HG02763 (cell line): ENCODE data around the gene TUBGCP4.
"Not testable (repeated sequence)": the region's sequence is repeated elsewhere in the genome, so short reads cannot be mapped to it uniquely, and the experiment has no call there.

ENCODE experiments used
- ATAC-seq: cut with Tn5 transposase; IDR thresholded peaks from one replicate; pipeline ENCODE4 v1.9.1; 2021; ENCODE audit warnings: mild to moderate bottlenecking, moderate library complexity; ENCODE audit not compliant: unreplicated experiment

The TUBGCP4 gene, protein sequence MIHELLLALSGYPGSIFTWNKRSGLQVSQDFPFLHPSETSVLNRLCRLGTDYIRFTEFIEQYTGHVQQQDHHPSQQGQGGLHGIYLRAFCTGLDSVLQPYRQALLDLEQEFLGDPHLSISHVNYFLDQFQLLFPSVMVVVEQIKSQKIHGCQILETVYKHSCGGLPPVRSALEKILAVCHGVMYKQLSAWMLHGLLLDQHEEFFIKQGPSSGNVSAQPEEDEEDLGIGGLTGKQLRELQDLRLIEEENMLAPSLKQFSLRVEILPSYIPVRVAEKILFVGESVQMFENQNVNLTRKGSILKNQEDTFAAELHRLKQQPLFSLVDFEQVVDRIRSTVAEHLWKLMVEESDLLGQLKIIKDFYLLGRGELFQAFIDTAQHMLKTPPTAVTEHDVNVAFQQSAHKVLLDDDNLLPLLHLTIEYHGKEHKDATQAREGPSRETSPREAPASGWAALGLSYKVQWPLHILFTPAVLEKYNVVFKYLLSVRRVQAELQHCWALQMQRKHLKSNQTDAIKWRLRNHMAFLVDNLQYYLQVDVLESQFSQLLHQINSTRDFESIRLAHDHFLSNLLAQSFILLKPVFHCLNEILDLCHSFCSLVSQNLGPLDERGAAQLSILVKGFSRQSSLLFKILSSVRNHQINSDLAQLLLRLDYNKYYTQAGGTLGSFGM

GRCh38 chr15:43370975-43371974 is at the start of gene TUBGCP4, which contains the start of gene ZSCAN29:
TUBGCP4 (plus strand) TSS chr15:43371101; CDS start chr15:43371355, 254 bp downstream.
ZSCAN29 (minus strand) TSS chr15:43371043; CDS start chr15:43369913, 1,130 bp downstream.
- peak; percentile 79 for ATAC-seq

DNA sequence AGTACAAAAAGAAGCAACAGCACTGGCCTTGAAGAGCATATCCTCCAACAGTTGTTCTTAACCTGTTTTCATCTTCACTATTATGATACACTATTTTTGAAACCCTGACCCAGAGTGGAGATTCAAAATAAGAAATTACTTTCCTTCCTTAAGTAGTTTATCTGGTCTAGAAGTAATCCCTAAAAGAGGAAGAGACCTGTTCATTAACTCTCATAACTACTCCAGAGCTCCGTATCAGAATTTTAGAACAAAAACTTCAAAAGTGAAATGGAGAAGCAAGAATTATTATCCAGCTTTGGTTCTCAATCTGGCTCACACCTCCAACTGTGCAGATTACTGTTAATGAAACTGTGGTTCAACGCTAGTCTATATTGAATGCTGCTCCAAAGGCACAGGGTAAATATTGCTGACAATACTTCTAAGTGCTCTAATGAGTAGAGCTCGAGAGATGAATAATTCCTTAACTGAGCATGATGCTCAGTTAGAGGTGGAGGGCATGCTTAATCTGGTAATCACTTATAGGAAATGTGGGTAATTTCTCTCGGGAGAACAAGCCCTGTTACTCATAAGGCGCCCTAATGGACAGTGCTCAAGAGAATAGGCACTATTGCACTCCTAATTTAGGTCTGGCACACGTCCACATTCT is 45.7 kb upstream of the TUBGCP4 start:
- ATAC-seq = no peak

DNA sequence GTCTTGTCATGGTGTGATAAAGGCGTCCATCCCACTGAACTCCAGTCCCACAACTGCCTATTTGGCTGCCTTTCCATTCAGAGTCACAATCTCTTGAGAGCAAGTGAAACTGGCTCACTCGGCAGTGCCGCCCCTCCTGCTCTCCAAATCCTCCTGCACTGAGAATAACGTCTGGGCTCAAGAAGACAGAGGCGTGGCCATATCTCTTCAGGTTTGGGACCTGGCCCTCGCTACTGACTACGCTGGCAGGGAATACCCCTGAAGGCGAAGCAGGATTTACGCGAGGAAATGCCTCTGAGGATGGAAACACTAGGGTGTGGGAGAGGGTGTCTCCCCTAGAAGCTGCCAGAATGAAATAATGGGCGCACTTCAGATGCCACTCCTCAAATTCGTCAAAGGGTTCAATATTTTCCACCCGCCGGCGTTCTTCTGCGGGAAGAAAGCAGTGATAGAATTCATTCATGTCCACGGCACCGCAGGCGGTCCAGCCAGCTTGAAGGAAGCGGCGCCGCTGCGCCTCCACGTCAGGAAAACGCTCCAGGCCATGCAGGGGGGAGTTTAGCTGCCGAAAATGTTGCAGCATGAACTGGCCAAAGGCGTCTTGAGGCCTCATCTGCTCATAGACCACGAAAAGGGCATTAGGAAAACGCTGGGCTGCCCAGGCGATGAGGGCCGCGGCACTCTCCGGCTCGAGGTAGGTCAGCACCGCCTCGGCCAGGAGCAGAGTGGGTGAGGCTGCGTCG is 41.5 kb upstream of the TUBGCP4 start:
- no peak for ATAC-seq

DNA sequence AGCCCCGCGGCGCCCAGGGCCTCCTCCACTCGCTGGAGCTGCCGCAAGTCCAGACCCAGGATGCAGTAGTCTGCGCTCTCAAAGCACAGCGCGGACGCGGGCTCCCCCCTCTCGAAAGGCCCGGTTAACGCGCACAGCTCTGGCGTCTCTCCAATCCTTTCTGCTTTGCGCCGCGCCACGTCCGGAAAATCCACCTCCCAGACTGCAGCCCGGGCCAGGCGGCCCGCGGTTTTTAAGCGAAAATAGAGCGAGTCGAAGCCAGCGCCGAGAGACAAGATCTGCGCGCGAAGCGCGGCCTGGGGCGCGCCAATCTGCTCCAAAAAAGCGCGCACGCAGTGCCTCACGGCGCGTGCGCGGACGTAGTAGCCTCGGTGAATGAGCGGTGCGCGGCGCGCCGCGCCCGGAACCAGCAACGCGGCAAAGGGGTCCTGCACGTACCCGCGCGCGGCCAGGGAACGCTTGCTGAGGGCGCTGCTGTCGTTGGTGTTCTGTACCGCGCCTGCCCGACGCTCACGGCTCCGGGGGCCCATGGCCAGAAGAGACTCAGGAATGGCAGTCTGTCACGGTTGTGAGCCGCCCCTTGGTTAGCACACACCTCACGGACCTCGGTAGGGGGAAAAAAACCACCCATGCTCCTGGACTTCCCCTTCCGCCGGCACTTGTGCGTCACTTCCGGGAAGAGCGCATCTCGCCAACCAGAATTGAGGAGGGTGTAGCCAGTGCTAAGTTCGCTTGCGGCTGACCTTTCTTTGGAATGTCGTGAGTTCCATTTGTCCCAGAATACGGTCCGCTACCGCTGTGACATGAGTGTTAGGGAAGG is 40.7 kb upstream of the TUBGCP4 start, which contains the start of gene LCMT2:
Gene LCMT2, minus strand, starts transcription at position 614 of the 820 bp plus-strand sequence. Its CDS starts 84 bp downstream, at position 530.
- ATAC-seq = peak; percentile 87

GRCh38 chr15:43330780-43331087 is 40.2 kb upstream of the TUBGCP4 start:
- ATAC-seq = peak; percentile 16

DNA sequence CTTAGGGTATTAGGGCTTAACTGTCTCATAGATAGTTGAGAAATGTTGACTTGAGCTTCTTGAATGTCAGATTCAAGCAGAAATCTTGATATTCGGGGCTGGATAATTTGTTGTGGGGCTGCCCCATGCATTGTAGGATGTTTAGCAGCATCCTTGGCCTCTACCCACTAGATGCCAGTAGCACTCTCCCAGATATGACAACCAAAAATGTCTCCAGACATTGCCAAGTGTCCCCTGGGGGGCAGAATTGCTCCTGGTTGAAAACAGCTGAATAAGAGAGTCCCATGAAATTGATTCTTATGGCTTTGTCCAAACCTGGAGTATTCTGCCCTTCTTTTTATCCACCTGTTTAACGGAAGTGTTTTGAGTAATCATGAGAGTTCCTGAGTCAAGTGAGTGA is 24.6 kb upstream of the TUBGCP4 start:
- ATAC-seq = no peak

DNA sequence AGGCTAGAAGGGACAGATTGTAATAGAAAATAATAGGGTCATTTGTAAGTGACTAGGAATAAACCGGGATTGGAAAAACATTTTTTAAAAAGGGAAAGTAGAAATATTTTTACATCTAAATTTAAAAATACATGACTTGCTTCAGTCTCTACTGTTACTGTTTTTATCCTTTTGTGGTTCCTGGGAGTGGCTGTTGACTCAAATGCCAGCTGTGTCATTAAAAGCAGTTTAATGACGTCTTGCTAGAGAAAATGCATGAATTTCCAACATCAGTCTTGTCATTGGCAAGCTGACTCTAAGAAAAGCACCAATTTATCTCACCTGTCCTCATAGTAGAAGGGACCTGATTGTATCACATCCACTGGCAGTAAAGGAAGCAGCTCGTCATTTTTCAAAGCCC is 23.8 kb upstream of the TUBGCP4 start:
- ATAC-seq = no peak

DNA sequence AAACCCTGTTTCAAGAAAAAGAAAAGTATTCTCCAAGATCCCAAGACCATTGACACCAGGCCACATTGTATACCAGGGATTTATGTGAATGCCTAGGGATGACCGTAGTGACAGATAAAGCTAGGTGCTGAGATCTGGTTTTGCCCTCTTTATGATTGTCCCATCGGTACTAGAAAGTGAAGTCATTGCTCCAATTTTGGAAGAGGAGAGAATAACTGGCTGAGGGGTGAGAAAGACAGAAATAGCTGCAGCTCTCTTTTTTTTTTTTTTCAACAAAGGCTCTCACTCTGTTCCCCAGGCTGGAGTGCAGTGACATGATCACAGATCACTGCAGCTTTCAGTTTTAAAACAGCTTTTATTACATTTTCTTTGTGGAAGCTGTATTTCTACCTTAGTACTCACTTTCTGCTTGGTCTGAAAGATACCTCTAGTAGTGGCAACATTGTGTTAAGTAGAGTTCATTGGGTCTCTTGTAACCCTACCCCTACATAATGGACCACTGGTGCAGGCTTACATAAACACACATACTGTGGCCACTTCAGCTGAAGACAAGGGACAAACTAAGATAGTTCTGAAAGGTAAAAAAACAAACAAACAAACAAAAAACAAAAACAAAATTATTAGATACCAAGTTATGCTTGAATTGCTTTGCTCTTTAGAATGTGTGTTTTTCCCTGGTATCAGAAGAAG is 18.1 kb upstream of the TUBGCP4 start:
- ATAC-seq = no peak

DNA sequence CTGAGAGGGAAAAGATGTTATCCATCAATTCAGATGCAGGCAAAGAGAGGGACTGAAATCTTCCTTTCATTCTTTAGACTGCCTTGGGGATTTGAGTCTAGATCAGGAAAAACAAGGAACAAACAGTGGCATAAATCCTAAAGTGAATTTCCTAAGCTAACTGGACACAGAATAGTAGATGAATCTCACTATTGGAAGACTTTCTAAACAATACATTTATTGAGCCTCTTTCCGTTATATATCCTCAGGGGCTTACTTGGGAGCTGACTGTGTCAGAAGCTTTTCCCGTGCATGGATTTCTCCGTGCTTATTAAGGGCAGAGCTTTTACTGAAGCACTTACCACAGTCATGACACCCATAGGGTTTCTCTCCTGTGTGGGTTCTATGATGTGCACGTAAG is 10.1 kb upstream of the TUBGCP4 start:
- no peak for ATAC-seq

GRCh38 chr15:43361313-43361903 is 9.5 kb upstream of the TUBGCP4 start:
- ATAC-seq = no peak

DNA sequence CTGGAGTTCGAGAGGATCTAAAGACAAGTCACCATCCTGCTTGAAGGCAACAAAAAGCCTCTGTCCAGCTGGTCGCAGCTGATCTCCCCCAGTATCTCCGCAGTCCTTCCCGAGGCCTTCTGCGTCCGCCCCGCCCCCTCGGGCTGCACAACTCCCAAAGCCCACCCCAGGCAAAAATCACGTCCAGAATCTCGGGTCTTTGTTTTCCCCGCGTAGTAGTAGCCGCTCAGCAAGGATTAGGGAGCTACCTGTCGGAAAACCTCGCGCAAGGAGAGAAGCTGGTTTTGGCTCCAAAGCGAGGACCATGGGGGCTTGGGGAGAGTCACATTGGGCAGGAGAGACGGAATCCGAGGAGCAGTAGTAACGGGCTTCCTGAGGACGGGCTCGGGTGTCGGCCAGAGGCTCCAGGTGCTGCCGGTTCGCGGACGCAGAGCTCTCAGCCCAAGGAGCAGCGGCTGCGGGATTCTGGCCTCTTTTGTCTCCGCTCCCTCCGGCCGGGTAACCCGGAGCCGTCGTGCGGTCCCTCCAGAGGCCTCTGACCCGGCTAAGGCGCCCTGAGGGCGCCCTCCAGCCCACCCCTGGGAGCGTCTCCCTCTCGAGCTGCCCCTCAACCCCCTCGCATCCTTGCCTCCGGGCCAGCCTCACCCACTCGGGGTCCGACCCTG is 459 bp upstream of the TUBGCP4 start:
- peak; percentile 46 for ATAC-seq

GRCh38 chr15:43376017-43376705 is 5.3 kb downstream of the TUBGCP4 start:
- no peak for ATAC-seq

GRCh38 chr15:43378601-43379000 is 7.7 kb downstream of the TUBGCP4 start:
- ATAC-seq = no peak

GRCh38 chr15:43382310-43382709 is 11.4 kb downstream of the TUBGCP4 start:
- no peak for ATAC-seq

GRCh38 chr15:43383070-43383469 is 12.2 kb downstream of the TUBGCP4 start:
- no peak for ATAC-seq

DNA sequence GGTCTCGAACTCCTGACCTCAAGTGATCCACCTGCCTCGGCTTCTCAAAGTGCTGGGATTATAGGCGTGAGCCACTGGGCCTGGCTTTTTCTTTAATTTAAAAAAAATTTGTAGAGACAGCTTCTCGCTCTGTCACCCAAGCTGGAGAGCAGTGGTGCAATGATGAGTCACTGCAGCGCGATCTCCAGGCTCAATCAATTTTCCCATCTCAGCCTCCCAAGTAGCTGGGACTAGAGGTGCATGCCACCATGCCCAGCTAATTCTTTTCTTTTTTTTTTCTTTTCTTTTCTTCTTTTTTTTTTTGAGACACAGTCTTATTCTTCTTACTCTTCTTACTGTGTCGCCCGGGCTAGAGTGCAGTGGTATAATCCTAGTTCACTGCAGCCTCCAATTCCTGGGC is 19.8 kb downstream of the TUBGCP4 start:
- no peak for ATAC-seq

DNA sequence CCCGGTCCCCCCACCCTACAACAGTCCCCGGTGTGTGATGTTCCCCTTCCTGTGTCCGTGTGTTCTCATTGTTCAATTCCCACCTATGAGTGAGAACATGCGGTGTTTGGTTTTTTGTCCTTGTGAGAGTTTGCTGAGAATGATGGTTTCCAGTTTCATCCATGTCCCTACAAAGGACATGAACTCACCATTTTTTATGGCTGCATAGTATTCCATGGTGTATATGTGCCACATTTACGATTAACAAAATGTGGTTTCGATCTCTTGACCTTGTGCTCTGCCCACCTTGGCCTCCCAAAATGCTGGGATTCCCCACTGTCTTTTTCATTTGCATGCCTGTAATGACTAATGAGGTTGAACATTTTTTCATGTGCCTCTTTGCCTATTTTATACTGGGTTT is 22.7 kb downstream of the TUBGCP4 start:
- ATAC-seq = not testable (repeated sequence)
